Adipocyte (in vitro differentiated cells): ENCODE data around the gene TELO2.

Source experiments
- DNase-seq: peaks from one replicate; pipeline ENCODE4 v3.0.0-alpha.2; 2015; ENCODE audit warnings: low read depth
- H3K27me3 ChIP-seq: replicated peaks from 2 replicates; pipeline ENCODE4 v1.7.0; 2013; ENCODE audit warnings: mild to moderate bottlenecking, low read length, moderate library complexity; ENCODE audit not compliant: control insufficient read depth, insufficient read depth
- H3K36me3 ChIP-seq: 2 replicates; pipeline ENCODE4 v1.7.0; 2013; ENCODE audit warnings: low read length, mild to moderate bottlenecking, moderate library complexity; ENCODE audit not compliant: control insufficient read depth, insufficient read depth, severe bottlenecking
- H3K4me1 ChIP-seq: 2 replicates; pipeline ENCODE4 v1.7.0; 2013; ENCODE audit warnings: mild to moderate bottlenecking, low read length, moderate library complexity; ENCODE audit not compliant: control insufficient read depth, insufficient read depth
- H3K4me3 ChIP-seq: 2 replicates; pipeline ENCODE4 v1.7.0; 2013; ENCODE audit warnings: mild to moderate bottlenecking, low read length, moderate library complexity
- H3K9ac ChIP-seq: 2 replicates; pipeline ENCODE4 v1.7.0; 2013; ENCODE audit warnings: mild to moderate bottlenecking, low read length, moderate library complexity
- H3K9me3 ChIP-seq: 2 replicates; pipeline ENCODE4 v1.7.0; 2013; ENCODE audit warnings: mild to moderate bottlenecking, low read length, moderate library complexity; ENCODE audit not compliant: control insufficient read depth

The TELO2 gene

DNA sequence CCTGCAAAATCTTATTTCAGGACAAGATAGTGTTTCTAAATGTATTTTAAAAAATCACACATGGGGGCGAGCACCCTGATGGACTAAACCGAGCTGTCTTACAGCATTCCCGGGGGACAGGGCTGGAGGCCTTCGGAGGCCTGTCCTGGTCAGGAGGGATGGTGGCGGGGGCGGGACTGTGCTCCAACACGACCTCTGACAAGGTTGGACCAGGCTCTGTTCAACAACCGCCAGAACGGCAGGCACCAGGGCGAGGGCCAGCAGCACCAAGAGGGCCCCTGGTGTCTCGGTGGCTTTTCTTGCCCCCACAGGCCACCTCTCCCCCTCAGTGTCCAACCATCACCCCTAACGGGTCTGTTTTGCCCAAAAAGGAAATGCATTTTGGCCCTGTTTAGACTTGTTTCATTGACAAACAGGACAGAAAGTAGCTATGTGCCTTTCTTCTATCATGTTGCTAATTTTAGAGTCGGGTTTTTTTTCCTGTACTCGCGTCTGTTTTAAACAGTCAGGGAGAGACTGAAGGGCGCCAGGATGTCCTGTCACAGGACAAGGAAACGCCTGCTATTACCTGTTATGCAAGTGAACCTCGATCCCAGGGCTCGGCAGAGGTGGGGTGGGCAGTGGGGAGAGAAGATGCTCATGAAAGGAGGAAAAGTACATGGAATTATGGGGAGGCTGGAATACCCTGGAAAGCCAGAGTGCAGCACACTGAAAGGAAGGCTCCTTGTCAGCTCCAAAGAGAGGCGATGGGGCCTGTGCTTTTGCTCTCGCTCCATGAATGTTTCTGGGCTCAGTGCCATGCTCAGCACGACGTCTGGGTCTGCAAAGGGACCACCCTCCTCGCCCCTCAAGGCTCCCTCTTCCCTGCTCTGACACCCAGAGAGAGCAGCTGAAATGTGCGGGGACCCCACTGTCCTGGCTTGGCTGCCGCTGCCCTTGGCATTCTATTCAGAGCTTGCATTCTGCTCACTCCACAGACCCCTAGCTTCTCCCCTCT lies 52.2 kb downstream of the TELO2 start:
- Histone ChIP-seq H3K9ac (peak overlapping the region; percentile 38), H3K4me1 (peaks cover 14% of the 10 kb centered on the region), H3K36me3 (peaks cover 17% of the 10 kb centered on the region), H3K9me3 (no peaks in the 10 kb centered on the region), H3K27me3 (no peaks in the 10 kb centered on the region), H3K4me3 (no peak overlapping the region)
- no peak for DNase-seq

GRCh38 chr16:1546430-1546829 lies 53.3 kb downstream of the TELO2 start:
- peaks cover 21% of the 10 kb centered on the region for H3K36me3 ChIP-seq
- H3K9me3 ChIP-seq: no peaks in the 10 kb centered on the region
- DNase-seq: no peak
- no peak overlapping the region for H3K9ac ChIP-seq
- H3K4me3 ChIP-seq: no peak overlapping the region
- H3K27me3 ChIP-seq: no peaks in the 10 kb centered on the region
- peaks cover 17% of the 10 kb centered on the region for H3K4me1 ChIP-seq

GRCh38 chr16:1548233-1548632 lies 55.1 kb downstream of the TELO2 start:
- peaks cover 17% of the 10 kb centered on the region for H3K4me1 ChIP-seq
- peak; percentile 32 for DNase-seq
- H3K4me3 ChIP-seq: no peak overlapping the region

GRCh38 chr16:1548727-1549126 lies 55.6 kb downstream of the TELO2 start:
- Histone ChIP-seq H3K9ac (no peak overlapping the region), H3K4me1 (peaks cover 12% of the 10 kb centered on the region), H3K9me3 (no peaks in the 10 kb centered on the region), H3K4me3 (no peak overlapping the region), H3K27me3 (no peaks in the 10 kb centered on the region), H3K36me3 (peaks cover 12% of the 10 kb centered on the region)
- DNase-seq: no peak

More at GRCh38 chr16:1548233-1548632, 55.1 kb downstream of the TELO2 start:
- H3K9me3 ChIP-seq: no peaks in the 10 kb centered on the region
- H3K36me3 ChIP-seq: peaks cover 12% of the 10 kb centered on the region
- H3K9ac ChIP-seq: no peak overlapping the region
- no peaks in the 10 kb centered on the region for H3K27me3 ChIP-seq

DNA sequence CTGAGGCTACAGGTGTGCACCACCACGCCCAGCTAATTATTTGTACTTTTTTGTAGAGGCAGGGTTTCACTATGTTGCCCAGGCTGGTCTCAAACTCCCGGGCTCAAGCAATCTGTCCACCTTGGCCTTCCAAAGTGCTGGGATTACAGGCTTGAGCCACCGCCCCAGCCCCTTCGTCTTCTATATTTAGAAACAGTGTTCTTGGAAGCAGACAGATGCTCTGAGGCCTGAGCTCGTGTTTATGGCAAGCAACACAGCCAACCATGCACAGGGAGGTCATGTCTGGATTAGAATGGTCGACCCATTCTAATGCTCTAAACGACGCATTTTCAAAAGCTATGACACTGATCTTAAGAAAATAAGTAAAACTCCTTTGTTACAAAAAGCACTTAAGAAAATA lies 56.9 kb downstream of the TELO2 start:
- H3K9me3 ChIP-seq: no peaks in the 10 kb centered on the region

DNA sequence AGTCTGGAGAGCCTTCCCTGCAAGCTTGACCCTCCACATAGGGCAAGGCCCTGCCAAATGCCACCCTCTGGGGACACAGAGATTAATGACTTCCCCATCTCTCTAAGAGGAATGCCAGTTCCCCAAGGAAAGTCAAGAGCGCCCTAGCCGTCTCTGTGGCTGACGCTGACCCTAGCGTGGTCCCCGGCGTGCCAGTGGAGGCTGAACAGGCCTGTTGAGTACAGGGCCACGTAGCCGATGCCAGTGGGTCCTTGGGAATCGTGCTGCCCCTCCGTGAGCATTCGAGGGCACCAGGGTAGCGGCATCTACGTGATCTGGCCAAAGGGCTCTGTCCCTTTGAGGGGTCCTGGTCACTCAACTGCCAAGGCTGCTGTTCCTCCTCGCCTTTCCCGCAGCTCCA lies 57.5 kb downstream of the TELO2 start:
- Histone ChIP-seq H3K9me3 (no peaks in the 10 kb centered on the region), H3K36me3 (peaks cover 20% of the 10 kb centered on the region), H3K4me3 (no peak overlapping the region), H3K9ac (no peak overlapping the region), H3K27me3 (no peaks in the 10 kb centered on the region), H3K4me1 (peaks cover 5% of the 10 kb centered on the region)
- no peak for DNase-seq

More for the DNA sequence above, 56.9 kb downstream of the TELO2 start:
- H3K9ac ChIP-seq: no peak overlapping the region
- no peak for DNase-seq
- H3K36me3 ChIP-seq: peaks cover 16% of the 10 kb centered on the region
- no peak overlapping the region for H3K4me3 ChIP-seq
- peaks cover 9% of the 10 kb centered on the region for H3K4me1 ChIP-seq
- H3K27me3 ChIP-seq: no peaks in the 10 kb centered on the region

- Histone ChIP-seq H3K9ac (no peak overlapping the region), H3K9me3 (no peaks in the 10 kb centered on the region), H3K27me3 (no peaks in the 10 kb centered on the region), H3K36me3 (peaks cover 22% of the 10 kb centered on the region), H3K4me1 (peaks cover 5% of the 10 kb centered on the region), H3K4me3 (no peak overlapping the region)
- DNase-seq: no peak
Observed at GRCh38 chr16:1551166-1551565, 58.0 kb downstream of the TELO2 start.

DNA sequence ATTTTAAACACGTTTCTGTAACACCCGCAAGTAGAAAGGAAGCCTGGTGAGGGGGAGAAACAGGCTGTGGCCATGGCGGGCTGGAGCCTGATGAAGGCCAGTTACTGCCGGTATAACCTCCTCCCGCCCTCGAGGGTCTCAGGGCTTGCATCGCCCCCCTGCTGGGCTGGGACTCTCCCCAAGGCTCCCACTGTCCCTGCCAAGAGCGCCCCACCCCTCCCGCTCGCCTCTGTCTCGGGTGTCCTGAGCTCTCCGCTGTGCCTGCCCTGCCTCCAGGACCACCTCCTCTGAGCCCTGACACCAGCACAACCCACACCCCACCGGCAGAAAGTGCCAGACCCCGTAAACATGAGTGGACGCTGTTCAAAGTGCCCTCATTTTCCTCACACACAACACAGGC lies 59.0 kb downstream of the TELO2 start:
- no peaks in the 10 kb centered on the region for H3K27me3 ChIP-seq
- no peak overlapping the region for H3K4me3 ChIP-seq
- DNase-seq: no peak
- no peaks in the 10 kb centered on the region for H3K9me3 ChIP-seq
- no peak overlapping the region for H3K9ac ChIP-seq
- H3K36me3 ChIP-seq: peaks cover 26% of the 10 kb centered on the region
- H3K4me1 ChIP-seq: peaks cover 5% of the 10 kb centered on the region

DNA sequence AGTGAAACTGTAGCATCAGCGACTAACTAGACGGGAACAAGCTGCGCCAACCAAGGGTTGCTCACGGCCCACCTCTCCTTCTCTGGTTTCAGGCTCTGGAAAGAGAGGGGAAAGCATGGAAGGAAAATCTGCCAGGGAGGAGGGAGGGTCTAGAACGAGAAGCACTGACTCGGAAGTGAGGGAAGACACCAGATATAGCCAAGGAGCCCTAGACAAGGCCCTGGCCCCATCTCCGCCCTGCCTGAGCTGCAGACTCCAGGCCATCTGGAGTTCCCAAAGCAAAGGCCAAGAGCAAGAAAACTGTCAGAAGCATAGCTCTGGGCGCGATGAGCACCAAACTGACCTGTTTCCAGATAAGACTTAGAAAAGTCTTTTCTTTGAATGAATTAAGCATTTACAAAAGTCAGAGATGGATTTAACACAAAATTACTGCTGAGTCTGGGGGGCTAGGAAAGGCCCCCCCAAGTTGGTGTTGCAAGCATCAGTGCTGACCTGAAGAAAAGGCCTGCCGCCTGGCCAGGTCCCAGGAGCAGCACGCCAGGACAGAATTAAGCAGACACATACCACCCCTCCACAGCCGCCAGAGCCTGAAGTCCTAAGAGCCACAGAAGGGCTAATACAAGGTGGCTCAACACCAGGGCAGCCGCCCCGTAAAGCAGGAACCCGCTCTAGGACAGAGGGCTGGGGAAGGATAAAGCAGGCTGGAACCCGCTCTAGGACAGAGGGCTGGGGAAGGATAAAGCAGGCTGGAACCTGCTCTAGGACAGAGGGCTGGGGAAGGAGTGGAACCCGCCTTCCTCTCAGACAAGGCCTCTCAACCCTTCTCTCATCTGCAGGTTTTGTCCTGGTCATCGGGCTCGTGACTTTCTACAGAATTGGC lies 61.0 kb downstream of the TELO2 start:
- H3K4me3 ChIP-seq: no peak overlapping the region
- DNase-seq: no peak
- peaks cover 5% of the 10 kb centered on the region for H3K4me1 ChIP-seq
- peaks cover 43% of the 10 kb centered on the region for H3K36me3 ChIP-seq
- no peak overlapping the region for H3K9ac ChIP-seq
- no peaks in the 10 kb centered on the region for H3K27me3 ChIP-seq
- H3K9me3 ChIP-seq: no peaks in the 10 kb centered on the region

GRCh38 chr16:1554826-1555445 lies 61.8 kb downstream of the TELO2 start:
- peaks cover 5% of the 10 kb centered on the region for H3K4me1 ChIP-seq
- H3K27me3 ChIP-seq: no peaks in the 10 kb centered on the region
- DNase-seq: no peak
- H3K9ac ChIP-seq: no peak overlapping the region
- no peak overlapping the region for H3K4me3 ChIP-seq
- peaks cover 43% of the 10 kb centered on the region for H3K36me3 ChIP-seq
- H3K9me3 ChIP-seq: no peaks in the 10 kb centered on the region

- Histone ChIP-seq H3K9ac (no peak overlapping the region), H3K9me3 (no peaks in the 10 kb centered on the region), H3K36me3 (peaks cover 49% of the 10 kb centered on the region), H3K4me3 (no peak overlapping the region), H3K27me3 (no peaks in the 10 kb centered on the region), H3K4me1 (no peaks in the 10 kb centered on the region)
- DNase-seq: no peak
Observed at GRCh38 chr16:1556254-1556653, 63.1 kb downstream of the TELO2 start.
